ENCODE measurements around the gene MUTYH.
A peak's percentile ranks its signal among the peaks of the same experiment; 100 is the strongest.
"Not testable (repeated sequence)": the region's sequence is repeated elsewhere in the genome, so short reads cannot be mapped to it uniquely, and the experiment has no call there.

MUTYH gene

DNA sequence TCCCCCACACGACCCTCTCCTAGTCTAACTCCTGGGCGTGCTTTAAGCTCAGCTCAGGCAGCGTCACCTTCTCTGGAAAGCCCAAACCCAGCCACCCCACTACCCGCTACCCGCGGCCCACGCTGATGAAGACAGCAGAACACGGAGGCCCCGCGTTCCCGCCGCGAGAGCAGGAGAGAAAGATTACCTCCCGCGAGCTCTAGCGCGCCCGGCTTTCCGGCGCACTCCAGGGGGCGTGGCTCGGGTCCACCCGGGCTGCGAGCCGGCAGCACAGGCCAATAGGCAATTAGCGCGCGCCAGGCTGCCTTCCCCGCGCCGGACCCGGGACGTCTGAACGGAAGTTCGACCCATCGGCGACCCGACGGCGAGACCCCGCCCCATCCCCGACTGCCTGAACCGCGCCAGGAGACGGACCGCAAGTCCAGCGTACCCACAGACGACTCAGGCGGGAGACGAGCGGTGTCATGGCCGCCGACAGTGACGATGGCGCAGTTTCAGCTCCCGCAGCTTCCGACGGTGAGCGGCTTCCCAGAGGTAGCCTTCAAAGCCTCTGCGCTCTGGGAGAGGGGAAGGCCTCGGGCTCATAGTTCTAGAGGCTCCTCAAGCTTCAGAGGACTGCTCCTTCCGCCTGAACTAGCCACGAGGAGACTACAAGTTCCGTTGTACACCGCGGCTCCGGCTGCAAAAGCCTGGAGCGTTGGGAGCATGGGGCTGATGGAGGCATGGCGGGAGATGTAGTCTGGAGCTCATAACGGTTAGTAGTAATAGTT lies at the start of gene MUTYH, which contains the start of gene TOE1:
Gene MUTYH (minus strand): TSS at position 652 of the 770 bp plus-strand sequence. CDS start 5,935 bp downstream, outside the sequence.
Gene TOE1 (plus strand): TSS at position 382 of the 770 bp plus-strand sequence. CDS start 83 bp downstream, at position 465.
- DNase-seq, result peak; percentile 96 to 98

GRCh38 chr1:45386219-45386618 lies 46.0 kb upstream of the MUTYH start:
- no peak for DNase-seq

GRCh38 chr1:45385302-45385701 lies 45.1 kb upstream of the MUTYH start:
- DNase-seq, result no peak

DNA sequence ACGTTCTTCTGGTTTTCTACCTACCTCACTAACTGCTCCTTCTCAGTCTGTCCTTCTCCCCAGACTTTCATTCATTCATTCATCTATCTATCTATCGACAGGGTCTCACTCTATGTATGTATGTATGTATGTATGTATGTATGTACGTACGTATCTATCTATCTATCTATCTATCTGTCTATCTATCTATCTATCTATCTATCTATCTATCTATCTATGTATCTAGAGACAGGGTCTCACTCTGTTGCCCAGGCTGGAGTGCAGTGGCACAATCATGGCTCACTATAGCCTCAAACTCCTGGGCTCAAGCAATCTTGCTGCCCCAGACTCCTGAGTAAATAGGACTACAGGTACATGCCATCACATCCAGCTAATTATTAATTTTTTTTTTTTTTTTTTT lies 44.0 kb upstream of the MUTYH start:
- not testable (repeated sequence) for DNase-seq

DNA sequence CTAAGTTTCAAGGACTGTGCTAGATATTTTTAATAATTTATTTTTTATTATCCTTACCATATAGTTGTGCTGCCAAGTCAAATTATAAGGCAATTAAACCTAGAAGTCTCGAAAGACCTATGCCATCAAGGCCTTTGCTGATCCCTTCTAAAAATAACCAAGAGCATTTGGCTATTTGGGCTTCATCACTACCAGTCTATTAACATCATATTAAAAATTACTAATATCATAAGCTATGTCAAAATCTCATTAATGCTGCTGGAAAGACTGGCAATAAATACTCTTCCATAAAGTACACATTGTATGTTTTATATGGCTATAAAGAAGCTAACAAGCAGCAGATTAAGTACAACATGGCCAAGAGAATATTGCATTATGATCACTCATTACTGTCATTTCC lies 43.0 kb upstream of the MUTYH start:
- no peak for DNase-seq

- DNase-seq, result no peak
Observed at GRCh38 chr1:45381243-45381642, 41.0 kb upstream of the MUTYH start.

- DNase-seq, result no peak
Observed at GRCh38 chr1:45380730-45381129, 40.5 kb upstream of the MUTYH start.

GRCh38 chr1:45380125-45380524 lies 39.9 kb upstream of the MUTYH start:
- no peak for DNase-seq

- no peak for DNase-seq
Observed at GRCh38 chr1:45379524-45379923, 39.3 kb upstream of the MUTYH start.

DNA sequence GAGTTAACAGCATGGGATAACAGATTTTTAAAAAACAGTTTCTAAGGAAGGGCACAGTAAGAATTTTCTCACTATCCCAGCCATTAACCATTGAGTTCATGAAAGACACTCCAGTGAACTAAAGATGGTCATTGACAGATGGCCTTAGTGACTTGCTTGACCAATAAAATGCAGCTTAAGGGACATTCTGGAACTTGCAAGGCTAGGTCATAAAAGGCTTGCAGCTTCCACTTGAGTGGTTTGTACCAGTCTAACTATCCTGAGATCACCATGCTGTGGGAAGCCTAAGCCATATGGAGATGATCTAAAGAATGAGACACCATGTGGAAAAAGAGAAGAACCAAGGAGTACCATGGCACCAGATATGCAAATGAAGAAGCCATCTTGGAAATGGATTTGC lies 37.9 kb upstream of the MUTYH start:
- DNase-seq, result no peak

DNA sequence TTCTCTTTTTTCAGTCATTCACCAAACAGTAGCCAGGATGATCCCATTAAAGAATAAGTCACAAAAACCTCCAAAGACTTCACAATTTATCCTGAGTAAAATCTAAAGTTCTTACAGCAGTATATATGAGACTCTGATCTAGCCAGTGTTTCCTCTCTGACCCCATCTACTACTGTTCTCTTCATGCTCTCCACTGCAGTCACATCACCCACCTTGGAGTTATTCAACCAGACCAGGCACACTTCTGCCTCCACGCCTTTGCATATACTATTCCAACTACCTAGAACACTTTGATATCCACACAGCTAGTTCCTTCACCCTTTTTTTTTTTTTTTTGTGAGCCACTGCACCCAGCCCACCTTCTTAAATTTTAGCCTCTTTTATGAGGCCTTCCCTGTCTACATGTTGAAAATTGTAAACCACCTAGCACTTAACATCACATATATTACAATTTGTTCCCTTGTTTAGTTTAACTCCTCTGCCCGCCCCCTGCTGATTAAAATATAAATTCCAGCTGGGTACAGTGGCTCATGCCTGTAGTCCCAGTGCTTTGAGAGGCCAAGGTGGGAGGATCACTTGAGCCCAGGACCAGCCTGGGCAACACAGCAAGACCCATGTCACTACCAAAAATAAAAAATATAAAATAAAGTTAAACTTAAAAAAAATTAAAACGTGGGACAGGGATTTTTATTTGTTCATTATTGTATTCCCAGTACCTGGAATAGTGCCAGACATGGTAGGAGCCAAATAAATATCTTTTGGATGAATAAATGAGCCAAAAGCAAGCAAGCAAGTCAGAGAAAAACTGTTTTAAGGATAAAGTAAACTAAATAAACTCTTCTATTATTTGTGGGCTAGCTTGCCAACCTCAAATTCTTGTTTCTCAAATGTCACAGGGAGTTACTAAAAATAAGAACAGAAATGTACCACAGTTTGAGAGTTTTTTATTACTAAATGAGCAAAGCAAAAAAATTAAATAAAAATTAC lies 35.2 kb upstream of the MUTYH start:
- no peak for DNase-seq

DNA sequence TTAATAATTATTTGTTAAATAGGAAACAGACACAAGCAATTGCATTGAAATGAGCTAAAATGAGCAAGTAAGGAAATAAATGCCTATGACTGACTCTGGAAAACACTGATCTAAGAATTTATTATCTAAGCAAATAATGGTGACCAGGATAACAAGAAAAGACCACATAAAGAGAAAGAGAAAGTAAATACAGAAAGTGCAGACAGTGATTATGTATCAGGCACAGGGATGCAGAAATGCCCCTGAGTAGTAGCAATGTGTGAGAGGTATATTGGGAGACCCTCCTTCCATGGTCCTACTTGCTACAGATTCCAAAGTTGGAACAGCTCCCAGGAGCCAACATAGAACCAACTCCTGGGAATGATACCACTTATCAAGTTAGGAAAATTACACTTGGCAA lies 33.3 kb upstream of the MUTYH start:
- no peak for DNase-seq

GRCh38 chr1:45370575-45370974 lies 30.3 kb upstream of the MUTYH start:
- no peak for DNase-seq

DNA sequence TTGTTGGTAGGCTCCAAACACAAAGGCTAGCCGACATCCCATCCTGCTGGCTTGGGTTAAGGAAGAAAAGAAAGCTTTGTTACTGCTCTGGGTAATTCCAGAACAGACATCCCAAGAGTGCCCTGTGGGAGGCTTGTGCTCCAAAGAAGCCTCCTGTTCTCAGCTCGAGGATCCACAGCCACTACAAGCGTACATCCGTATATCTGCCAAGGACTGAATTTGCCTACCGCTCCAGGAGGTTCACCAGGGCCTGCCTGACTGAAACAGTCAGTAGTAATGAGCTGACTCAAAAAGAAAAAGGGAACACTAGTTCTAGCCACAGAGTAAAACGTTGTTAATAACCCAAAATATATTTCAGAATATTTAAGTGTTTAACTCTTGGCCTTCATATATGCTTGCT lies 24.8 kb upstream of the MUTYH start:
- DNase-seq, result no peak

- DNase-seq, result no peak
Observed at GRCh38 chr1:45364294-45364693, 24.1 kb upstream of the MUTYH start.

DNA sequence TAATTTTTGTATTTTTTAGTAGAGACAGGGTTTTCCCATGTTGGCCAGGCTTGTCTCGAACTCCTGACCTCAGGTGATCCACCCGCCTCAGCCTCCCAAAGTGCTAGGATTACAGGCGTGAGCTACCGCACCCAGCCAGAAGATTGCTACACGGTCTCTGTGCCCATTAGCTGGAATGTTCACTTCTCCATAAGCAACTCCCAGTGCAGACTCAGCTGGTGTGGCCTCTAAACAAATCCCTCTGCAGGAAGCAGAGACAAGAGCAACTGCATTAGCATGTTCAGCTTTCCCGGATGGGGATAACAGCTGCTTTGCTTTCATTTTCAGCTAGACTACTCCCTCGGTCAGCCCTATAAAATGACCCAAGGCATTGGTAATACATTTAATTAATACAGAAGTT lies 20.7 kb upstream of the MUTYH start:
- DNase-seq, result not testable (repeated sequence)

DNA sequence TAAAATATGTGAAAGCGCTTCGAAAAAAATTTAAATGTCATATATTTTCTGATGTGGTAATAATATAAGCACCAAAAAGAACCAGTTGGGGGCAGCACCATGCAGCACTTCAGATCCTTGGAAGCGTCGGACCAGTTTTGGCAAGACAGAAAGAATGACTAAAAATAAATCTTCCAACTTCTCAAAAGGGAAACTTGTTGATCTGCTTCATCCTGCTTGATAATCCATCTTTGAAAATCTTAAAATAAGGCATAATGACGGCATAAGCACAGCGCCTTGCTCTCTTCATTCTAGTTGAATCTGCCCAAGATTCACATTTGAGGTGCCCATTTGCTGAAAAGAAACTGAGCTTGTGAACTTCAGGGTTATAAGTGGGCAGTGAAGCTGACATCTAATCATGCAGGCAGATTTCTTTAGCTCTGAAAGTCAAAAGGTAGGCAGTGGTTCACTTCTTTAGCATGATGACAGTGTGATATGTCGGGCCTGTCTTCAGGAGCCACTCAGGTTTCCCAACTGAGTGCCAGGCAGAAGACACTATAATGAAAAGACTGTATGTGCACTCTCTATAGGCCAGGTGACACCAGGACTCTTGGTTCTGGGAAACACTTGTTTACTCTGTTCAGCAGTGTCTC lies 19.8 kb upstream of the MUTYH start:
- peak; percentile 65 for DNase-seq

DNA sequence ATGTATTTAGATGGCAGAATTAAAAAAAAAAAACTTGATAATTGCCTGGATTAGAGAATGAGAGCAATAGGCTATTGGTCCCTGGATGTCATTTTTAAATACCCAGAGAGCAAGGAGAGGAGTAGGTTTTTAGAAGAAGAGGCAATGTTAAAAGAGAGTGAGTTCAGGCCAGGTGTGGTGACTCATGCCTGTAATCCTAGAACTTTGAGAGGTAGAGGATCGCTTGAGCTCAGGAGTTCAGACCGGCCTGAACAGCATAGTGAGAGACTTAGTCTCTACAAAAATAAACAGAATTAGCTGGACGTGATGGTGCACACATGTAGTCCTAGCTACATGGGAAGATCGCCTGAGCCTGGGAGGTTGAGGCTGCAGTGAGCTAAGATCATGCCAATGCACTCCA lies 15.9 kb upstream of the MUTYH start:
- DNase-seq, result no peak

- no peak for DNase-seq
Observed at GRCh38 chr1:45355683-45356082, 15.4 kb upstream of the MUTYH start.

DNA sequence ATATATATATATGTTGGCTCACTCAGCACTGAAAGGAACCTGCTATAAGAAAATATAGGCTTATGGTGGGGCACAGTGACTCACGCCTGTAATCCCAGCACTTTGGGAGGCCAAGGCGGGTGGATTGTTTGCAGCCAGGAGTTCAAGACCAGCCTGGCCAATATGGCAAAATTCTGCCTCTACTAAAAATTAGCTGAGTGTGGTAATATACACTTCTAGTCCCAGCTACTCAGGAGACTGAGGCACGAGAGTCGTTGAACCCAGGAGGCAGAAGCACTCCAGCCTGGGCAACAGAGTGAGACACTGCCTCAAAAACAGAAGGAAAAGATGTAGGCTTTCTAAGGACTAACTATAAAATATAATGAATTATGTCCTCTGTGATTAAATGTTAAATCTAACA lies 14.6 kb upstream of the MUTYH start:
- DNase-seq, result no peak

GRCh38 chr1:45353685-45354084 lies 13.4 kb upstream of the MUTYH start:
- DNase-seq, result no peak

DNA sequence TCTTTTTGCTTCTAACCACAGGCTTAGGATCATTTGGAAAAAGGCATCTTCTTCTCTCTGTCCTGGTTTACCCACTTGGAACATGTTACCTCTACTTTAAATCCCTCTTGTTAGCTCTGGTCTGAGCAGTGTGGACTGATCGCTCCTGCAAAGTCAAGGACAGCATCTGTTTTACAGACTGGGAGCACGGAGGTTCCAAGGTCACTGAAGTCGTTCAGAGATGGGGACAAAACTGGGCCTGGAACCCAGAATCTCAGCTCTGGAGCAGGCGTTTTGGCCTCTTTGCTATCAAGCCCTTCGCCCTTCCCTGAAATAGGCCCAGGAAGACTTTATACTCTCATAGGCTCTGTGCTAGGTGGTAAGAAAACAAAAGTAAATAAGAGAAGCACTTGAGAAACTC lies 11.3 kb upstream of the MUTYH start:
- DNase-seq, result no peak

DNA sequence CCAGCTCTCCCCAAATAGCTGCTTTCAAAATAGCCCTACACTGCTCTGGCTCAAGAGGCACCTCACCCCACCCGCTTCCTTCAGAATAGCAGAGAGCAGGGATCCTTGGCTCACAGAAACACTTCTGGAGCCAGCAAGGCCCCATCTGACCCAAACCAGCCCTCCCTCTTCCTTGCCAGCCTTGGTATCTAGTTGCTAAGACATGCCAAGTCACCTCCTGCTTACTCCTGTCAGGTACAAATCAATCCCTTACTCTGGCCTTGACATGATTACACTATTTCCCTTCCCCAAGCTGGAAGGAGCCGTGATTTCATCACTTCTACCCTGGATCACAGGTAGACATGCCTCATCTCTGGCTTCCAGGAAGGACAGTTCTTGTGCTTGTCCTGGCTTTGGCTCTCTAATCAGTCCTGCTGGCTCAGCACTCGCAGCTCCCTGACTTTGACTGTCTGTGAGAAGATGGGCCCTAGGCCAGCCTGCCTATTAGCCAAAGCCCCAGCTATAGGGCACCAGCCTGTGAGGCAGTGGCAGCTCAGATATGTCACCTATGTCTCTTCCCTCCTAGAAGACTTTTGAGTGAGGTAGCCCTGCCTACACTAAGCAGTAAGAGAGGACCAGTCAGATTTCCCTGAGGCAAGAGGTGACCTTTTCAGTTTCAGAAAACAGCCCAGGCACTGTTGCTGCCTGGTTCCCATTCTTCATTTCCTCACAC lies 8.9 kb upstream of the MUTYH start:
- DNase-seq, result no peak

All from activated T-cell treated with anti-CD3 and anti-CD28 coated beads, Interleukin-2, amount 50 U/mL, for 48 hours (primary cell).